Measurements from ENCODE around the gene SEC11A. TPM values are rescaled to one million over a fixed set of nuclear protein-coding genes. Genes with fewer than 3 reads are reported as not detected.
A peak's percentile ranks its signal among the peaks of the same experiment; 100 is the strongest.
"Not testable (repeated sequence)": the region's sequence is repeated elsewhere in the genome, so short reads cannot be mapped to it uniquely, and the experiment has no call there.

The SEC11A gene
- total and polyA plus RNA-seq, 2 donors (not counting 1 experiment from before 2014, with no cell fraction given) = 23.1 to 78.0 TPM

- Histone ChIP-seq H3K9ac (ENCODE audit: low read length) (peak overlapping the region; percentile 0), H4K20me1 (ENCODE audit: control insufficient read depth, insufficient read depth, low read length, poor library complexity, severe bottlenecking) (peaks cover 99% of the 10 kb centered on the region), H3K36me3 (replicated peaks in 1 of 2; ENCODE audit: control extremely low read depth in 1 of 2, control insufficient read depth in 1 of 2, extremely low read depth in 1 of 2, insufficient read depth in 2 of 2, low read length in 1 of 2) (peaks cover 0 to 5% of the 10 kb centered on the region in 2 experiments), H3K27me3 (replicated peaks in 1 of 4; ENCODE audit: control extremely low read depth in 1 of 4, control insufficient read depth in 3 of 4, insufficient read depth in 4 of 4, low read length in 3 of 4) (no peaks in the 10 kb centered on the region), H2AFZ (ENCODE audit: insufficient read depth, low read depth, low read length, poor library complexity, severe bottlenecking) (no peak overlapping the region), H3K79me2 (ENCODE audit: control insufficient read depth, insufficient read depth, low read length) (peaks cover 100% of the 10 kb centered on the region), H3K4me3 (ENCODE audit: control extremely low read depth in 1 of 5, extremely low read depth in 1 of 5, insufficient read depth in 1 of 5, low read depth in 2 of 5, low read length in 4 of 5) (no peak overlapping the region), H3K4me2 (replicated peaks; ENCODE audit: low read depth, low read length, poor library complexity, severe bottlenecking) (peak overlapping the region; percentile 23), H3K9me3 (ENCODE audit: control extremely low read depth in 1 of 3, control insufficient read depth in 2 of 3, insufficient read depth in 1 of 3, low read length in 2 of 3) (no peaks in the 10 kb centered on the region), H3K4me1 (ENCODE audit: control insufficient read depth in 2 of 2, insufficient read depth in 2 of 2, low read length in 2 of 2) (peaks cover 63 to 71% of the 10 kb centered on the region in 2 donors), H3K27ac (ENCODE audit: low read length in 2 of 2) (peak overlapping the region in 1 of 2 donors; percentile 57)
- ATAC-seq (ENCODE audit: low read depth) (no peak), DNase-seq (no peak)
- no peaks in the 10 kb centered on the region for H3K27me3 Mint-ChIP-seq
- peaks cover 49% of the 10 kb centered on the region for H3K4me1 Mint-ChIP-seq
- TF ChIP-seq EZH2 (IDR thresholded peaks at IDR 0.05; ENCODE audit: borderline replicate concordance, insufficient read depth, low read depth, low read length, poor library complexity, severe bottlenecking) (no peak), CTCF (IDR thresholded peaks at IDR 0.05) (no peak)
- CTCF ChIA-PET = no interaction called here
- POLR2A ChIA-PET = no interaction called here
- intact Hi-C loops (cut with micrococcal nuclease) = no loop called here
- no peak overlapping the region for H3K27ac Mint-ChIP-seq
- peak overlapping the region; percentile 0 for H3K4me3 Mint-ChIP-seq
- H3K9me3 Mint-ChIP-seq (ENCODE audit: insufficient read depth) = no peaks in the 10 kb centered on the region
- no CpG with 5 or more reads among the region's 1 CpG for WGBS (ENCODE audit: insufficient coverage)
These were observed 40.0 kb upstream of the SEC11A start for GRCh38 chr15:84755736-84756527.

GRCh38 chr15:84754889-84755288 lies 39.0 kb upstream of the SEC11A start:
- H3K36me3 ChIP-seq (replicated peaks in 1 of 2; ENCODE audit: control extremely low read depth in 1 of 2, control insufficient read depth in 1 of 2, extremely low read depth in 1 of 2, insufficient read depth in 2 of 2, low read length in 1 of 2); H3K9me3 Mint-ChIP-seq (ENCODE audit: insufficient read depth); H3K27me3 ChIP-seq (replicated peaks in 1 of 4; ENCODE audit: control extremely low read depth in 1 of 4, control insufficient read depth in 3 of 4, insufficient read depth in 4 of 4, low read length in 3 of 4); H3K9ac ChIP-seq (ENCODE audit: low read length); H3K27me3 Mint-ChIP-seq; H3K9me3 ChIP-seq (ENCODE audit: control extremely low read depth in 1 of 3, control insufficient read depth in 2 of 3, insufficient read depth in 1 of 3, low read length in 2 of 3); H3K27ac Mint-ChIP-seq; H3K4me2 ChIP-seq (replicated peaks; ENCODE audit: low read depth, low read length, poor library complexity, severe bottlenecking); H2AFZ ChIP-seq (ENCODE audit: insufficient read depth, low read depth, low read length, poor library complexity, severe bottlenecking); H3K27ac ChIP-seq (ENCODE audit: low read length in 2 of 2); H3K4me3 ChIP-seq (ENCODE audit: control extremely low read depth in 1 of 5, extremely low read depth in 1 of 5, insufficient read depth in 1 of 5, low read depth in 2 of 5, low read length in 4 of 5); ATAC-seq (ENCODE audit: low read depth); CTCF ChIA-PET; intact Hi-C loops (cut with micrococcal nuclease); DNase-seq; H3K4me3 Mint-ChIP-seq: not testable (repeated sequence)
- H3K4me1 Mint-ChIP-seq = peaks cover 58% of the 10 kb centered on the region
- Histone ChIP-seq H3K4me1 (ENCODE audit: control insufficient read depth in 2 of 2, insufficient read depth in 2 of 2, low read length in 2 of 2) (peaks cover 63 to 71% of the 10 kb centered on the region in 2 donors), H4K20me1 (ENCODE audit: control insufficient read depth, insufficient read depth, low read length, poor library complexity, severe bottlenecking) (peaks cover 99% of the 10 kb centered on the region), H3K79me2 (ENCODE audit: control insufficient read depth, insufficient read depth, low read length) (peaks cover 100% of the 10 kb centered on the region)
- WGBS (ENCODE audit: insufficient coverage) = no CpG with 5 or more reads among the region's 4 CpGs
- POLR2A ChIA-PET = interaction anchor here (0.5 kb wide), 1 partner anchor 61 kb away, joined by 3 read pairs; no protein-coding TSS in a partner anchor
